PC-9 (cell line): ENCODE measurements around the gene LRRC27.

Source experiments
- EZH2 ChIP-seq: fragments of 200-600 bp; sonication (generic); IDR thresholded peaks from 2 replicates; pipeline ENCODE4 v1.8.0; 2017; ENCODE audit warnings: antibody characterized with exemption, low read depth
- TF ChIP-seq, protein P1 (sequence below): fragments of 200-600 bp; sonication (generic); conservative IDR thresholded peaks from 2 replicates; pipeline ENCODE4 v1.6.1; 2017; ENCODE audit warnings: mixed run types, antibody characterized with exemption, mild to moderate bottlenecking, moderate library complexity

DNA sequence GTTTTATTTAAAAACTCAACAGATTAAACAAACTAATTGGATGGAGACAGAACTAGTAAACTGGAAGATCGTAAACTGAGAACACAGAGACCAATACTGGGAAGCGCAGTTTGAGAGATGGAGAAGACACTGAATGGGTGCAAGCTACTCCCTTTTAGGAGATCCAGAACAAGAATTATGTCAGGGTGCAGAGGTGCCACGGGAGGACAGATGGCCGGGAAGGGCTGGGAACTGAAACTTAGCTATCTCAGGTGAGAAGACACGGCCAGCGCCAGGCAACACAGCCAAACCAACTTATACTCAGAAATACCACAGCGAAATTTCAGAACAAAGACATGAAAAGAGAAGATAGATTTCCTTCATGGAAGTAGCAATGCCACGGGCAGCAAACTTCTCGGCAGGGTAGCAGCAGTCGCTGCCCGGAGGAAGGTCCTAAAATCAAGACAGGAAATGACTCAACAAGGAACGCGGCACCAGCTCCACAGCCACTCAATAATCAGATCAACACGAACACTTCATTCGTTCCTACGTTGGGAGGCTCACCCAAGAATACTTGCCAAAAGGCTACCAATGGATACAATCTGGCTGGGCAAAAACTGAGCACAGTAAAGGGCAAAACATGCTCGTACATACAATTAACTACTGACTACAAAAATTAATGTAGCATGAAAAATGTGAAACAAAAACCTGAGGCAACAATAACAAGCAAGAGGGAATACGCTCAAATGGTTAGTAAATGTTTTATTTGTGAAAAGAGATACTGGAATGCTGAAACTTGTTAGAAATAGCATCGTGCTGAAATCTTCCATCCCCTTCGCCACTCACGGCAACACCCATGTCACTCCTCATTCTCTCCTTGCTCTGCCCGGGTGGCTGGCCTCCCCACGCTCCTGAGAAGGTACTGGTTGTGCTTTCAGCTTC lies 2.2 kb upstream of the LRRC27 start:
- TF ChIP-seq EZH2: no peak
- TF ChIP-seq, protein P1, sequence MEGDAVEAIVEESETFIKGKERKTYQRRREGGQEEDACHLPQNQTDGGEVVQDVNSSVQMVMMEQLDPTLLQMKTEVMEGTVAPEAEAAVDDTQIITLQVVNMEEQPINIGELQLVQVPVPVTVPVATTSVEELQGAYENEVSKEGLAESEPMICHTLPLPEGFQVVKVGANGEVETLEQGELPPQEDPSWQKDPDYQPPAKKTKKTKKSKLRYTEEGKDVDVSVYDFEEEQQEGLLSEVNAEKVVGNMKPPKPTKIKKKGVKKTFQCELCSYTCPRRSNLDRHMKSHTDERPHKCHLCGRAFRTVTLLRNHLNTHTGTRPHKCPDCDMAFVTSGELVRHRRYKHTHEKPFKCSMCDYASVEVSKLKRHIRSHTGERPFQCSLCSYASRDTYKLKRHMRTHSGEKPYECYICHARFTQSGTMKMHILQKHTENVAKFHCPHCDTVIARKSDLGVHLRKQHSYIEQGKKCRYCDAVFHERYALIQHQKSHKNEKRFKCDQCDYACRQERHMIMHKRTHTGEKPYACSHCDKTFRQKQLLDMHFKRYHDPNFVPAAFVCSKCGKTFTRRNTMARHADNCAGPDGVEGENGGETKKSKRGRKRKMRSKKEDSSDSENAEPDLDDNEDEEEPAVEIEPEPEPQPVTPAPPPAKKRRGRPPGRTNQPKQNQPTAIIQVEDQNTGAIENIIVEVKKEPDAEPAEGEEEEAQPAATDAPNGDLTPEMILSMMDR: no peak
